HepG2 (cell line): ENCODE results near the gene CYB5D1. TPM values are rescaled to one million over a fixed set of nuclear protein-coding genes. Genes with fewer than 3 reads are reported as not detected.
A peak's percentile ranks its signal among the peaks of the same experiment; 100 is the strongest.

Source experiments
- ATAC-seq: fragments of 200-7000 bp; cut with Tn5 transposase; 3 replicates; pipeline ENCODE4 v1.9.1; 2020; ENCODE audit warnings: mild to moderate bottlenecking, moderate library complexity
- BruUV-seq: library from RNA; stranded (reverse); fragments of 400-500 nt; replicated peaks from 2 replicates; lab custom pipeline; 2021; lab: Mats Ljungman, UMichigan
- CTCF ChIA-PET: fragments of 300-600 bp; formaldehyde crosslinking; extraction: SDS; loops from one replicate; lab custom pipeline; 2021; ENCODE audit warnings: low total read pairs, inconsistent platforms, low intra/inter-chr PET ratio; lab: Yijun Ruan, JAX
- POLR2A ChIA-PET: fragments of 350-600 bp; sonication (Branson Sonifier 250); formaldehyde crosslinking; loops from one replicate; lab custom pipeline; 2020; ENCODE audit warnings: antibody characterized with exemption, inconsistent platforms; lab: Yijun Ruan, JAX
- DNase-seq: peaks from one replicate; pipeline ENCODE4 v3.0.0-alpha.2; 2015; ENCODE audit warnings: low spot score
- FAIRE-seq: peaks from 3 replicates; lab custom pipeline; 2011; peaks lifted over from hg19 to GRCh38; lab: Jason Lieb, UNC
- H2AFZ ChIP-seq: one replicate; pipeline ENCODE4 v1.6.1; 2011; ENCODE audit warnings: low read length, inconsistent platforms
- H3K27ac ChIP-seq: fragments of 300-600 bp; 3 replicates; pipeline ENCODE4 v1.8.0; 2011; ENCODE audit warnings: mixed run types, mild to moderate bottlenecking, mixed read lengths, low read length, inconsistent platforms; ENCODE audit not compliant: insufficient read depth; ENCODE audit errors: extremely low read length
- H3K27me3 ChIP-seq, 2 experiments: fragments of 200-600 bp in 1 of 2; 2 replicates in 1 of 2; 3 replicates in 1 of 2; pipeline versions ENCODE4 v1.6.0 to v1.8.0; 2011; ENCODE audit warnings: low read length in 2 of 2, mild to moderate bottlenecking in 2 of 2, moderate library complexity in 2 of 2, inconsistent platforms in 1 of 2; ENCODE audit not compliant: insufficient read depth in 2 of 2, control insufficient read depth in 1 of 2
- H3K36me3 ChIP-seq, 2 experiments: fragments of 200-600 bp in 1 of 2; replicated peaks in 1 of 2; 2 replicates in 1 of 2; 3 replicates in 1 of 2; pipeline versions ENCODE4 v1.5.1 to v1.8.0; 2011; ENCODE audit warnings: low read length in 2 of 2, inconsistent platforms in 1 of 2; ENCODE audit not compliant: insufficient read depth in 2 of 2, control insufficient read depth in 1 of 2
- H3K4me1 ChIP-seq: 2 replicates; pipeline ENCODE4 v1.5.1; 2012; ENCODE audit warnings: low read length, inconsistent platforms; ENCODE audit not compliant: insufficient read depth
- H3K4me2 ChIP-seq: 2 replicates; pipeline ENCODE4 v1.6.0; 2011; ENCODE audit warnings: low read depth, low read length, inconsistent platforms
- H3K4me3 ChIP-seq, 3 experiments: fragments of 200-600 bp in 1 of 3; sonication (generic), shearing (Covaris generic) in 1 of 3; replicated peaks in 1 of 3; 2 replicates each; pipeline ENCODE4 v1.5.1; 2011 to 2016; ENCODE audit warnings: low read length in 3 of 3, inconsistent platforms in 2 of 3, low read depth in 2 of 3, mild to moderate bottlenecking in 2 of 3, control low read depth in 1 of 3, mixed read lengths in 1 of 3; ENCODE audit not compliant: insufficient read depth in 1 of 3
- H3K79me2 ChIP-seq: one replicate; pipeline ENCODE4 v1.6.1; 2011; ENCODE audit warnings: low read length, inconsistent platforms; ENCODE audit not compliant: insufficient read depth
- H3K9ac ChIP-seq: 2 replicates; pipeline ENCODE4 v1.6.0; 2011; ENCODE audit warnings: mild to moderate bottlenecking, low read depth, low read length, inconsistent platforms; ENCODE audit not compliant: insufficient read depth
- H3K9me3 ChIP-seq: 2 replicates; pipeline ENCODE4 v1.5.1; 2012; ENCODE audit warnings: mild to moderate bottlenecking, low read length
- H4K20me1 ChIP-seq: 2 replicates; pipeline ENCODE4 v1.6.0; 2011; ENCODE audit warnings: inconsistent platforms, mild to moderate bottlenecking, low read length, moderate library complexity; ENCODE audit not compliant: insufficient read depth
- ATF7-NPFF ChIP-seq: sonication (generic); formaldehyde crosslinking; IDR thresholded peaks from 2 replicates; pipeline ENCODE4 v1.8.1; 2023; ENCODE audit warnings: mild to moderate bottlenecking, low read depth, missing genetic modification reagents, moderate library complexity
- CENPX ChIP-seq: sonication (generic); formaldehyde crosslinking; IDR thresholded peaks from 2 replicates; pipeline ENCODE4 v1.9.0; 2021; ENCODE audit warnings: mild to moderate bottlenecking, missing genetic modification reagents, moderate library complexity
- EED ChIP-seq: sonication (generic); formaldehyde crosslinking; IDR thresholded peaks from 2 replicates; pipeline ENCODE4 v1.5.0; 2020; ENCODE audit warnings: mild to moderate bottlenecking, missing genetic modification reagents
- IKZF4 ChIP-seq: sonication (generic); formaldehyde crosslinking; IDR thresholded peaks from 2 replicates; pipeline ENCODE4 v1.5.1; 2020; ENCODE audit warnings: borderline replicate concordance, mild to moderate bottlenecking, low read depth, missing genetic modification reagents; ENCODE audit errors: not compliant biosample characterization
- MTA3 ChIP-seq: sonication (generic); formaldehyde crosslinking; IDR thresholded peaks from 2 replicates; pipeline ENCODE4 v1.4.0; 2020; ENCODE audit warnings: missing genetic modification reagents
- NFYC ChIP-seq: IDR thresholded peaks from 2 replicates; pipeline ENCODE4 v1.6.1; 2016; ENCODE audit warnings: missing genetic modification reagents, missing compliant biosample characterization
- NR3C1 ChIP-seq: sonication (generic); formaldehyde crosslinking; IDR thresholded peaks from 2 replicates; pipeline ENCODE4 v1.4.0; 2020; ENCODE audit warnings: missing genetic modification reagents
- SMC3 ChIP-seq: IDR thresholded peaks from 2 replicates; pipeline ENCODE4 v1.6.1; 2011; ENCODE audit warnings: low read length, improper control_type of control experiment
- THRA ChIP-seq: sonication (generic); formaldehyde crosslinking; IDR thresholded peaks from 2 replicates; pipeline ENCODE4 v1.4.0; 2020; ENCODE audit warnings: missing genetic modification reagents, borderline replicate concordance
- ZEB1 ChIP-seq: IDR thresholded peaks from 2 replicates; pipeline ENCODE4 v1.6.1; 2012; ENCODE audit warnings: mild to moderate bottlenecking, low read depth, inconsistent platforms; ENCODE audit not compliant: insufficient replicate concordance
- ZGPAT ChIP-seq: IDR thresholded peaks from 2 replicates; pipeline ENCODE4 v1.6.1; 2016; ENCODE audit warnings: mild to moderate bottlenecking
- ZNF263 ChIP-seq: sonication (generic); formaldehyde crosslinking; IDR thresholded peaks from 2 replicates; pipeline ENCODE4 v1.4.0; 2020; ENCODE audit warnings: missing genetic modification reagents
- ZNF329 ChIP-seq: sonication (generic); formaldehyde crosslinking; IDR thresholded peaks from 2 replicates; pipeline ENCODE4 v1.9.0; 2021; ENCODE audit warnings: low read depth, mild to moderate bottlenecking, missing genetic modification reagents
- ZNF562 ChIP-seq: sonication (generic); formaldehyde crosslinking; IDR thresholded peaks from 2 replicates; pipeline ENCODE4 v1.8.0; 2022; ENCODE audit warnings: missing genetic modification reagents, borderline replicate concordance
- WGBS: methylation state at CpG from one replicate; pipeline ENCODE4 v1.1.6; 2017; ENCODE audit warnings: low lambda C conversion rate; 5-methylcytosine and 5-hydroxymethylcytosine counted together
- in situ Hi-C: cut with HindIII; loops from 2 replicates; pipeline ENCODE4 v1.10.0; 2017; ENCODE audit warnings: low pct_unique_long_range_greater_than_20kb; ENCODE audit not compliant: extremely low pct_ligation_motif_present
- intact Hi-C: fragments of 100-400 bp; cut with micrococcal nuclease; formaldehyde crosslinking; loops from one replicate; pipeline ENCODE4 v1.10.0; 2022; ENCODE audit not compliant: unreplicated experiment
- polyA plus RNA-seq, 8 experiments: library from polyadenylated mRNA; depleted of rRNA in 3 of 8; stranded (reverse) in 7 of 8; unstranded in 1 of 8; fragments of >200 nt; fragmentation: Illumina TruSeq in 4 of 8; extraction: Trizol in 4 of 8; gene quantifications; 2 replicates each; pipeline versions ENCODE4 v1.2.1 to v1.2.3, GENCODE V29; 2011 to 2016; ENCODE audit warnings: low read depth in 4 of 8, missing spikeins in 1 of 8, mixed read lengths in 1 of 8; ENCODE audit not compliant: insufficient read depth in 1 of 8
- total RNA-seq, 5 experiments: library from RNA; depleted of rRNA; stranded (reverse); fragments of >200 nt; fragmentation: Illumina TruSeq; extraction: Trizol; gene quantifications; 2 replicates each; pipeline ENCODE4 v1.2.3, GENCODE V29; 2016; ENCODE audit warnings: low read depth in 1 of 5

The CYB5D1 gene
- total and polyA plus RNA-seq, 2 of the 13 experiments (the other 11 are each of a cell fraction or from before 2014, with no cell fraction given) = 8.9 to 17.0 TPM

GRCh38 chr17:7867881-7868329, 10.1 kb downstream of the CYB5D1 start:
- no peak for FAIRE-seq

GRCh38 chr17:7873051-7873450, 15.2 kb downstream of the CYB5D1 start:
- H3K4me1 ChIP-seq = peaks cover 10% of the 10 kb centered on the region
- H3K36me3 ChIP-seq = no peaks in the 10 kb centered on the region
- no peak overlapping the region for H2AFZ ChIP-seq
- no peak overlapping the region for H3K4me3 ChIP-seq
- H3K79me2 ChIP-seq = no peaks in the 10 kb centered on the region
- no peak overlapping the region for H3K4me2 ChIP-seq
- H3K27me3 ChIP-seq = no peaks in the 10 kb centered on the region
- DNase-seq = no peak
- ChIA-PET CTCF (no interaction called here), POLR2A (no interaction called here)
- intact Hi-C loops (no loop called here), in situ Hi-C loops (no loop called here)
- no peak for FAIRE-seq
- no peaks in the 10 kb centered on the region for H4K20me1 ChIP-seq
- WGBS = 37% methylated on average over 4 of the region's 4 CpGs
- no peak overlapping the region for H3K27ac ChIP-seq
- TF ChIP-seq NR3C1 = no peak
- TF ChIP-seq ZEB1 = no peak
- TF ChIP-seq EED (CRISPR knock-in tag) = no peak
- TF ChIP-seq CENPX (CRISPR knock-in tag) = no peak
- TF ChIP-seq ZNF562 = no peak
- no peak for TF ChIP-seq ATF7-NPFF (CRISPR knock-in tag)
- TF ChIP-seq NFYC (CRISPR knock-in tag) = no peak
- TF ChIP-seq ZGPAT = no peak
- no peak for TF ChIP-seq MTA3 (CRISPR knock-in tag)
- BruUV-seq = no TSS peak
- H3K9ac ChIP-seq = no peak overlapping the region
- ATAC-seq = no peak
- H3K9me3 ChIP-seq = no peaks in the 10 kb centered on the region

More at GRCh38 chr17:7867881-7868329, 10.1 kb downstream of the CYB5D1 start:
- peak overlapping the region; percentile 38; the same call in 1 of the 2 replicates for H3K4me2 ChIP-seq
- peaks cover 34% of the 10 kb centered on the region for H3K4me1 ChIP-seq
- no peak overlapping the region for H3K9ac ChIP-seq
- no peaks in the 10 kb centered on the region for H4K20me1 ChIP-seq
- intact Hi-C loops (no loop called here), in situ Hi-C loops (no loop called here)
- ChIA-PET POLR2A (interaction anchor here (1.0 to 1.9 kb wide), 2 partner anchors 11 to 18 kb away, joined by 3 to 6 read pairs; partner anchors contain the start of gene NAA38), CTCF (no interaction called here)
- H3K4me3 ChIP-seq = no peak overlapping the region
- H3K9me3 ChIP-seq = peaks cover 8% of the 10 kb centered on the region
- H2AFZ ChIP-seq = no peak overlapping the region
- H3K79me2 ChIP-seq = no peaks in the 10 kb centered on the region
- ATAC-seq = peak; percentile 52; the same call in 2 of the 3 replicates
- TF ChIP-seq ZNF263 (CRISPR knock-in tag) (peak; percentile 40; the same call in 1 of the 2 replicates), IKZF4 (CRISPR knock-in tag) (no peak), ZNF329 (CRISPR knock-in tag) (no peak), SMC3 (no peak), THRA (CRISPR knock-in tag) (no peak)
- H3K27ac ChIP-seq = no peak overlapping the region
- H3K36me3 ChIP-seq = no peaks in the 10 kb centered on the region
- DNase-seq = no peak
- no TSS peak for BruUV-seq
- 46% methylated on average over 5 of the region's 5 CpGs for WGBS
- H3K27me3 ChIP-seq = no peaks in the 10 kb centered on the region
